Body of pancreas (tissue), 4 donors: ENCODE measurements around the gene DNAI1.

Experiments used
- POLR2A ChIP-seq, 3 donors: fragments of 450-650 bp; IDR thresholded peaks; one replicate each; pipeline ENCODE4 v1.6.1; 2016; ENCODE audit warnings: antibody characterized with exemption in 3 of 3, mild to moderate bottlenecking in 2 of 3
- TF ChIP-seq, protein P1 (sequence below), 7 experiments: fragments of 450-650 bp in 4 of 7; fragments of 200-600 bp in 3 of 7; sonication (generic) in 3 of 7; IDR thresholded peaks; one replicate each; pipeline ENCODE4 v1.5.1; 2016 to 2019; ENCODE audit warnings: antibody characterized with exemption in 7 of 7

DNA sequence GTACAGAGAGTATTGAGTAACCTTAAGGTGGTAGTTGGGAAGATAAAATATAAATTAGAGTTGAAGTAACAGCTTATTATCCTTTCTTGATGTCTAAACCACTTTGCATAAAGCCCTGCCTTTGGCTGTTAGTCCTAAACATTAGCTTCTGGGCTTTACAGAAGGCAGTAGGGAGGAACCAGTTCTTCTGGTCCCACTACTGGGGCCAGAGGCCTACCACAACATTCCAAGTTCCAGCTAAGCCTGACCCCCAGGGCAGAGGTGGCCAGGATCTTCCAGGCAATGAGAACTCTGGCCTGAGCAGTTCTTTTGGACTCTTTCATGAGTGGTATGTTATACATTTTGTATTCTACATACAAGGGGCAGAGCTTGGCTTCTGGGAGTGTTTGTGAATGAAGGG is 26.1 kb downstream of the DNAI1 start:
- no peak for TF ChIP-seq POLR2A (IDR thresholded peaks at IDR 0.05)
- TF ChIP-seq, protein P1, sequence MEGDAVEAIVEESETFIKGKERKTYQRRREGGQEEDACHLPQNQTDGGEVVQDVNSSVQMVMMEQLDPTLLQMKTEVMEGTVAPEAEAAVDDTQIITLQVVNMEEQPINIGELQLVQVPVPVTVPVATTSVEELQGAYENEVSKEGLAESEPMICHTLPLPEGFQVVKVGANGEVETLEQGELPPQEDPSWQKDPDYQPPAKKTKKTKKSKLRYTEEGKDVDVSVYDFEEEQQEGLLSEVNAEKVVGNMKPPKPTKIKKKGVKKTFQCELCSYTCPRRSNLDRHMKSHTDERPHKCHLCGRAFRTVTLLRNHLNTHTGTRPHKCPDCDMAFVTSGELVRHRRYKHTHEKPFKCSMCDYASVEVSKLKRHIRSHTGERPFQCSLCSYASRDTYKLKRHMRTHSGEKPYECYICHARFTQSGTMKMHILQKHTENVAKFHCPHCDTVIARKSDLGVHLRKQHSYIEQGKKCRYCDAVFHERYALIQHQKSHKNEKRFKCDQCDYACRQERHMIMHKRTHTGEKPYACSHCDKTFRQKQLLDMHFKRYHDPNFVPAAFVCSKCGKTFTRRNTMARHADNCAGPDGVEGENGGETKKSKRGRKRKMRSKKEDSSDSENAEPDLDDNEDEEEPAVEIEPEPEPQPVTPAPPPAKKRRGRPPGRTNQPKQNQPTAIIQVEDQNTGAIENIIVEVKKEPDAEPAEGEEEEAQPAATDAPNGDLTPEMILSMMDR (IDR thresholded peaks at IDR 0.05), result no peak
